Activated B cell treated with CpG ODN at 0.5 μM for 24 hours (primary cell): ENCODE results near the gene CDCA7L. TPM values are rescaled to one million over a fixed set of nuclear protein-coding genes. Genes with fewer than 3 reads are reported as not detected.

Experiments
- ATAC-seq: fragments of 200-7000 bp; cut with Tn5 transposase; one replicate; pipeline ENCODE4 v1.10.0; 2021; ENCODE audit warnings: low read depth, mild to moderate bottlenecking, moderate library complexity
- CTCF ChIA-PET: fragments of 350-600 bp; sonication (Branson Sonifier 250); formaldehyde crosslinking; loops from one replicate; lab custom pipeline; 2021; ENCODE audit warnings: antibody characterized with exemption; lab: Charles Lee
- POLR2A ChIA-PET: fragments of 350-600 bp; sonication (Branson Sonifier 250); formaldehyde crosslinking; loops from one replicate; lab custom pipeline; 2021; ENCODE audit warnings: antibody characterized with exemption; lab: Charles Lee
- DNase-seq: peaks from one replicate; pipeline ENCODE4 v3.0.0; 2022
- H3K27ac Mint-ChIP-seq: one replicate; pipeline ENCODE4 v1.8.0; 2020; ENCODE audit warnings: mixed read lengths
- H3K27me3 Mint-ChIP-seq: one replicate; pipeline ENCODE4 v1.8.0; 2021; ENCODE audit warnings: mixed read lengths
- H3K36me3 Mint-ChIP-seq: one replicate; pipeline ENCODE4 v1.8.0; 2021; ENCODE audit warnings: low read depth, mixed read lengths
- H3K4me1 Mint-ChIP-seq: one replicate; pipeline ENCODE4 v1.8.0; 2021; ENCODE audit warnings: mixed read lengths
- H3K4me3 Mint-ChIP-seq: one replicate; pipeline ENCODE4 v1.8.0; 2020; ENCODE audit warnings: mild to moderate bottlenecking, mixed read lengths
- H3K9me3 Mint-ChIP-seq: one replicate; pipeline ENCODE4 v1.8.0; 2020; ENCODE audit warnings: mixed read lengths
- CTCF ChIP-seq: fragments of 200-600 bp; IDR thresholded peaks from one replicate; pipeline ENCODE4 v1.8.0; 2022; ENCODE audit warnings: antibody characterized with exemption, mild to moderate bottlenecking
- intact Hi-C: fragments of 100-400 bp; cut with micrococcal nuclease; formaldehyde crosslinking; loops from one replicate; pipeline ENCODE4 v1.15.1; 2024
- total RNA-seq: library from RNA; stranded (reverse); gene quantifications from 2 replicates; pipeline ENCODE4 v1.2.3, GENCODE V29; 2022

Gene CDCA7L
- total RNA-seq, 1 donor from 2014 or later = 69.8 TPM

- Mint-ChIP-seq H3K36me3 (no peaks in the 10 kb centered on the region), H3K4me1 (no peaks in the 10 kb centered on the region), H3K27ac (no peak overlapping the region), H3K27me3 (no peaks in the 10 kb centered on the region), H3K4me3 (no peak overlapping the region), H3K9me3 (no peaks in the 10 kb centered on the region)
- CTCF ChIA-PET = no interaction called here
- no peak for ATAC-seq
- DNase-seq = no peak
- POLR2A ChIA-PET = no interaction called here
- no peak for TF ChIP-seq CTCF
- intact Hi-C loops = no loop called here
Measured at GRCh38 chr7:21980926-21981500, 35.3 kb upstream of the CDCA7L start.

- ChIA-PET CTCF (no interaction called here), POLR2A (no interaction called here)
- Mint-ChIP-seq H3K27me3 (no peaks in the 10 kb centered on the region), H3K27ac (no peak overlapping the region), H3K36me3 (no peaks in the 10 kb centered on the region), H3K4me1 (peaks cover 18% of the 10 kb centered on the region), H3K9me3 (no peaks in the 10 kb centered on the region), H3K4me3 (no peak overlapping the region)
- no peak for TF ChIP-seq CTCF
- intact Hi-C loops = no loop called here
- ATAC-seq = no peak
- DNase-seq = no peak
Measured at GRCh38 chr7:21972397-21972784, 26.7 kb upstream of the CDCA7L start.

GRCh38 chr7:21971780-21972396, 26.2 kb upstream of the CDCA7L start:
- Mint-ChIP-seq H3K4me1 (peaks cover 23% of the 10 kb centered on the region), H3K36me3 (no peaks in the 10 kb centered on the region), H3K27ac (no peak overlapping the region), H3K4me3 (no peak overlapping the region), H3K27me3 (no peaks in the 10 kb centered on the region), H3K9me3 (no peaks in the 10 kb centered on the region)
- intact Hi-C loops = no loop called here
- CTCF ChIA-PET = no interaction called here
- DNase-seq (no peak), ATAC-seq (no peak)
- no peak for TF ChIP-seq CTCF
- POLR2A ChIA-PET = no interaction called here

GRCh38 chr7:21969822-21970221, 24.1 kb upstream of the CDCA7L start:
- Mint-ChIP-seq H3K27ac (no peak overlapping the region), H3K4me3 (no peak overlapping the region), H3K27me3 (no peaks in the 10 kb centered on the region), H3K36me3 (no peaks in the 10 kb centered on the region), H3K4me1 (peaks cover 44% of the 10 kb centered on the region), H3K9me3 (no peaks in the 10 kb centered on the region)
- ATAC-seq (no peak), DNase-seq (no peak)
- TF ChIP-seq CTCF = no peak
- intact Hi-C loops = loop anchor here (5.0 kb wide), 1 partner anchor 1212 kb away; the partner anchor contains the start of gene NUP42
- ChIA-PET POLR2A (interaction anchor here (1.5 to 1.9 kb wide), 2 partner anchors 25 to 31 kb away, joined by 5 to 9 read pairs; partner anchors contain the start of gene CDCA7L), CTCF (interaction anchor here (2.0 kb wide), 1 partner anchor 10 kb away, joined by 5 read pairs; no protein-coding TSS in a partner anchor)

GRCh38 chr7:21967598-21968003, 21.9 kb upstream of the CDCA7L start:
- Mint-ChIP-seq H3K36me3 (no peaks in the 10 kb centered on the region), H3K27me3 (no peaks in the 10 kb centered on the region), H3K4me1 (peaks cover 63% of the 10 kb centered on the region), H3K27ac (peak overlapping the region; percentile 86), H3K9me3 (no peaks in the 10 kb centered on the region), H3K4me3 (peak overlapping the region; percentile 64)
- ATAC-seq = no peak
- POLR2A ChIA-PET = interaction anchor here (0.6 to 6.4 kb wide), 6 partner anchors 8 to 28 kb away, joined by 3 to 70 read pairs (median 4); partner anchors contain the start of gene CDCA7L
- TF ChIP-seq CTCF = no peak
- DNase-seq = no peak
- CTCF ChIA-PET = interaction anchor here (1.4 to 2.0 kb wide), 2 partner anchors 12 to 22 kb away, joined by 5 read pairs; partner anchors contain the start of gene CDCA7L
- intact Hi-C loops = loop anchor here (1.0 to 5.0 kb wide), 3 partner anchors 34 to 1215 kb away; partner anchors contain the start of gene NUP42
